ENCODE data around the gene CD22. TPM values are rescaled to one million over a fixed set of nuclear protein-coding genes. Genes with fewer than 3 reads are reported as not detected.
"Not testable (repeated sequence)": the region's sequence is repeated elsewhere in the genome, so short reads cannot be mapped to it uniquely, and the experiment has no call there.

The CD22 gene
- total and polyA plus RNA-seq, 2 of the 4 experiments (the other 2 are of a cell fraction) = 0.18 to 0.22 TPM

DNA sequence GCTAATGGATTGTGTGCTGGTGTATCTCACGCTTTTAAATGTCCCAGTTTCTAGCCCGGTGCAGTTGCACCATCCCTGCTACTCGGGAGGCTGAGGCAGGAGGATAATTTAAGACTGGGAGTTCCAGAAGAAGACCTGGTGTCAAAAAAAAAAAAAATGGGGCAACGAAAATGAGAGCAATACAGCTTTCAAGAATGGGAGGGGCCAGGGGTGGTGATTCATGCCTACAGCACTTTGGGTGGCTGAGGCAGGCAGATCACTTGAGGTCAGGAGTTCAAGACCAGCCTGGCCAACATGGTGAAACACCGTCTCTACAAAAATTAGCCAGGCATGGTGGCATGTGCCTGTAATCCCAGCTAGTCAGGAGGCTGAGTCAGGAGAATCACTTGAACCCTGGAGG, 42.9 kb upstream of the CD22 start:
- DNase-seq; H3K18ac ChIP-seq (ENCODE audit: low read depth, low read length); H4K8ac ChIP-seq (ENCODE audit: low read depth in 2 of 2, low read length in 2 of 2); H2AFZ ChIP-seq (replicated peaks; ENCODE audit: low read length, poor library complexity); H3K4ac ChIP-seq (ENCODE audit: low read depth, low read length); H4K20me1 ChIP-seq (ENCODE audit: insufficient read depth, low read length); BruUV-seq (replicated peaks); H3K23ac ChIP-seq (ENCODE audit: low read depth, low read length); H3K9me3 ChIP-seq (ENCODE audit: control insufficient read depth, insufficient read depth, low read length); H2BK20ac ChIP-seq (ENCODE audit: low read depth, low read length); POLR2A ChIA-PET (ENCODE audit: unreplicated experiment); H2BK120ac ChIP-seq (ENCODE audit: low read depth, low read length); H3K79me1 ChIP-seq (ENCODE audit: low read depth in 1 of 2, low read length in 2 of 2); H2BK5ac ChIP-seq (ENCODE audit: low read depth, low read length, poor library complexity, severe bottlenecking); H3K27ac ChIP-seq (ENCODE audit: insufficient read depth, low read length); H3K56ac ChIP-seq (ENCODE audit: extremely low read depth, insufficient read depth, low read length); H3K9ac ChIP-seq (ENCODE audit: low read depth, low read length); H2BK15ac ChIP-seq (ENCODE audit: low read depth, low read length); H3K36me3 ChIP-seq (ENCODE audit: control insufficient read depth, insufficient read depth, low read length); H2AK9ac ChIP-seq (replicated peaks; ENCODE audit: low read depth, low read length, poor library complexity); H3K4me3 ChIP-seq (ENCODE audit: insufficient read depth, low read depth, low read length); in situ Hi-C loops (cut with MboI; ENCODE audit: low sequenced_read_pairs); CTCF ChIA-PET; intact Hi-C loops (cut with micrococcal nuclease); ATAC-seq (ENCODE audit: low read depth); H4K91ac ChIP-seq (ENCODE audit: insufficient read depth, low read depth, low read length); dilution Hi-C loops (cut with HindIII; ENCODE audit: low sequenced_read_pairs, unreplicated experiment); H2AK5ac ChIP-seq (ENCODE audit: low read depth, low read length); H3K9me1 ChIP-seq (ENCODE audit: insufficient read depth, low read length); H4K5ac ChIP-seq (ENCODE audit: low read depth, low read length); H3K4me1 ChIP-seq (ENCODE audit: control insufficient read depth, insufficient read depth, low read length); H3K14ac ChIP-seq (replicated peaks; ENCODE audit: low read depth, low read length); H3K4me2 ChIP-seq (ENCODE audit: low read depth, low read length): not testable (repeated sequence)
- 92% methylated on average over 2 of the region's 5 CpGs; no CpG with 5 or more reads in 1 of the 2 experiments for WGBS, 2 experiments (ENCODE audit: extremely low coverage in 2 of 2, insufficient read length in 1 of 2)
- peaks cover 31% of the 10 kb centered on the region for H3K27me3 ChIP-seq (ENCODE audit: control insufficient read depth, insufficient read depth, low read length)

All from IMR-90 (cell line).